Measurements from ENCODE around the gene PREB.
"Not testable (repeated sequence)": the region's sequence is repeated elsewhere in the genome, so short reads cannot be mapped to it uniquely, and the experiment has no call there.

Gene PREB

DNA sequence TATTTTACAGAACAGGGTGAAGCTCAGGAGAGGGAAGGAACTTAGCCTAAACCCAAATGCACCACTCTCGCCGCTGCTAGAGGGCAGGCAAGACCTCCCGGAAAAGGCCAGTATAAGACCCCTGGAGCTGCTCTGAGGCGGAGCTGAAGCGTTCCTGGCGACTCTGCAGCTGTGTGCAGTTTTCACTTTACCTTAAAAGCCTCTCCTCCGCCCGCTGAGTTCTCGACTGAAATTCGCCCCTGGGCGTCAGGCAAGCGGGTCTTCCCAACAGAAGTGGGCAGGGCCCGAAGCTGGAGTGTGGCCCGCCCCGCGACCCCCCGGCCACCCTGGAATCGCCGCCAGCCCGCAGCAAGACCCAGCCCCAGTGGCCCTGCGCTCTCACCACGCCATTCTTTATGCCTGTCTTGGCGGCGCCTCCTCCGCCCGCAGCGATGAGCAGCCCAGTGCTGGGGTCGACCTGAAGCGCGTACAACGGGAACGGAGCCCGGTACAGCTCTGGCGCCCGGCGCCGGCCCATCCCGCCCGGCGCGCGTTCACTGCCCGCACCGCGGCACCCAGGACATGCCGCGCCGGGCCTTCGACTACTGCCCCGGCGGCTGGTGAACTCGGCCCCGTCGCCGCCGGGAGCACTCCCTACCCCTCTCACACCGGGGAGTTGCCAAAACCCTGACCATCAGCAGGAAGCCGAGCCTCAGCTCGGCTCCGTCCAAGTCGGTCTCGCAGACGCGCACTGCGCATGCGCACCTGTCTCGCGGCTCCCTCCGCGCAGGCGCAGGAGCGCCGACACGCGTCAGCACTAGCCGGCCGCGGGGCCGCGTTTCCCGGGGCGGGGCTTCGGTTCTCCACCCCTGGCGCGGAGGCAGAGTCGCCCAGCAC, at the start of gene PREB:
Gene PREB, minus strand, starts transcription at position 732 of the 876 bp plus-strand sequence. Its CDS starts 215 bp downstream, at position 517.
- FAIRE-seq (no peak), DNase-seq (ENCODE audit: insufficient read length, low spot score) (peak; percentile 94)
- TF ChIP-seq, protein P1, sequence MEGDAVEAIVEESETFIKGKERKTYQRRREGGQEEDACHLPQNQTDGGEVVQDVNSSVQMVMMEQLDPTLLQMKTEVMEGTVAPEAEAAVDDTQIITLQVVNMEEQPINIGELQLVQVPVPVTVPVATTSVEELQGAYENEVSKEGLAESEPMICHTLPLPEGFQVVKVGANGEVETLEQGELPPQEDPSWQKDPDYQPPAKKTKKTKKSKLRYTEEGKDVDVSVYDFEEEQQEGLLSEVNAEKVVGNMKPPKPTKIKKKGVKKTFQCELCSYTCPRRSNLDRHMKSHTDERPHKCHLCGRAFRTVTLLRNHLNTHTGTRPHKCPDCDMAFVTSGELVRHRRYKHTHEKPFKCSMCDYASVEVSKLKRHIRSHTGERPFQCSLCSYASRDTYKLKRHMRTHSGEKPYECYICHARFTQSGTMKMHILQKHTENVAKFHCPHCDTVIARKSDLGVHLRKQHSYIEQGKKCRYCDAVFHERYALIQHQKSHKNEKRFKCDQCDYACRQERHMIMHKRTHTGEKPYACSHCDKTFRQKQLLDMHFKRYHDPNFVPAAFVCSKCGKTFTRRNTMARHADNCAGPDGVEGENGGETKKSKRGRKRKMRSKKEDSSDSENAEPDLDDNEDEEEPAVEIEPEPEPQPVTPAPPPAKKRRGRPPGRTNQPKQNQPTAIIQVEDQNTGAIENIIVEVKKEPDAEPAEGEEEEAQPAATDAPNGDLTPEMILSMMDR (IDR thresholded peaks at IDR 0.05; ENCODE audit: insufficient read depth, missing control alignments), result peak; percentile 30

- no peak for DNase-seq (ENCODE audit: insufficient read length, low spot score)
- TF ChIP-seq, protein P1 (IDR thresholded peaks at IDR 0.05; ENCODE audit: insufficient read depth, missing control alignments), result no peak
- FAIRE-seq, result no peak
These were observed 49.7 kb upstream of the PREB start for GRCh38 chr2:27184115-27184514.

DNA sequence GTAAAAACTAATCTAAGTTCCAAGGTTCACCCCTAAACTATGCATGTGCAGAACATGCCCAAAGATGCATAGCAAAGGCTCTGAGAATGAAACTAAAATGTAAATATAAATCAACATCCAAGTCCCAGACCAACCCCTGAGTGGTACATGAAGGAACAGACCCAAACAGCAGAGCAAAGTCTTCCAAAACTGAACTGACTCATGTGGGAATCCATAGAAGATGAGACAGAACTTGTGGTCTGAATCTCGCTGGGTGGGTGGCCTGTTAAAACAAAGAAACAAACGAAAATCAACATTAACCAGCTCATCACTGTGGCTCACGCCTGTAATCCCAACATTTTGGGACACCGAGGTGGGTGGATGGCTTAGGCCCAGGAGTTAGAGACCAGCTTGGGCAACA, 47.9 kb upstream of the PREB start:
- TF ChIP-seq, protein P1 (IDR thresholded peaks at IDR 0.05; ENCODE audit: insufficient read depth, missing control alignments), result no peak
- FAIRE-seq (no peak), DNase-seq (ENCODE audit: insufficient read length, low spot score) (no peak)

GRCh38 chr2:27179344-27180000, 45.0 kb upstream of the PREB start:
- DNase-seq (ENCODE audit: insufficient read length, low spot score) (no peak), FAIRE-seq (no peak)
- TF ChIP-seq, protein P1 (IDR thresholded peaks at IDR 0.05; ENCODE audit: insufficient read depth, missing control alignments), result no peak

DNA sequence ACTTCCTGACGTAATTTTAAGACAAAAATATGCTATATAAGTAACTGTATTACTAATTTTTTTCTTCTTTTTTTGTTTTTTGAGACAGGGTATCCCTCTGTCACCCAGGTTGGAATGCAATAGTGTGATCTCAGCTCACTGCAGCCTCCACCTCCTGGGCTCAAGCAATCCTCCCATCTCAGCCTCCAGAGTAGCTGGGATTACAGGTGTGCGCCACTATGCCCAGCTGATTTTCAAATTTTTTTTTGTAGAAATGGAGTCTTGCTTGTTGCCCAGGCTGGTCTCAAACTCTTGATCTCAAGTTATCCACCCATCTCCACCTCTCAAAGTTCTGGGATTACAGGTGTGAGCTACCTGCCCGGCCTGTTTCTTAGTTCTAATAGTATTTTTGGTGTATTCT, 44.0 kb upstream of the PREB start:
- TF ChIP-seq, protein P1 (IDR thresholded peaks at IDR 0.05; ENCODE audit: insufficient read depth, missing control alignments), result no peak
- no peak for DNase-seq (ENCODE audit: insufficient read length, low spot score)
- FAIRE-seq, result no peak

DNA sequence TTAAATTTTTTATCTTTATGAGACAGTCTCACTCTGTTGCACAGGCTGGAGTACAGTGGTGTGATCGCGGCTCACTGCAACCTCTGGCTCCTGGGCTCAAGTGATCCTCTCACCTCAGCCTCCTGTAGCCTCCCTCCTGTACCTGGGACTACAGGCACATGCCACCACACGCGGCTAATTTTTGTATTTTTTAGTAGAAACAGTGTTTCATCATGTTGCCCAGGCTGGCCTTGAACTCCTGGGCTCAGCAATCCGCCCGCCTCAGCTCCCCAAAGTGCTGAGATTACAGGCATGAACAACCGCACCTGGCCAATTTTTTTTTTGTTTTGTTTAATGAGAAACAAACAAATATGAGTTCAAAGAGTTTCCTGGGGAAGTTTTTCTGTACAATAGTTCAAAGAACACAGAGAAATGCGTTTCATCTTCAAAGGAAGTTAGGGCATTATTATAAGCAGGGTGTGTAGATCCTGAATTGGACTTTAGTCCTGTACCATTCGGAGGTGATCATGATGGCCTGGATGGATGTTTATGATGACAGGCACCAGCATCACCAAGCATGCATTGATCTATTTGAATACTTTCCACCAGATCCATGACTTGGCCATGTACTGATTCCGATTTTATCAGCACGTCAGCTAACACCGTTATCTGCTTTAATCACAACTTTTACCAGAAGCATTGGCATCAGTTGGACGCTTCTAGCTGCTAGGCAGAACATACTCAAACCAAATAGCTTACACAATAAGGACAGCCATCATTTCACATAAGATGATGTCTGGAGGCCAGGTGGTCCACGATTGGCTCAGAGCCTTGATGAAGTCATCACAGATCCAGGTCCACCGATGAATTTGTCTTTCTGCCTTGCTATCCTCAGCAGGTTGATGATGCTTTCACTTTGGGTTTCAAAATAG, 43.3 kb upstream of the PREB start:
- no peak for FAIRE-seq
- no peak for DNase-seq (ENCODE audit: insufficient read length, low spot score)
- TF ChIP-seq, protein P1 (IDR thresholded peaks at IDR 0.05; ENCODE audit: insufficient read depth, missing control alignments), result no peak

DNA sequence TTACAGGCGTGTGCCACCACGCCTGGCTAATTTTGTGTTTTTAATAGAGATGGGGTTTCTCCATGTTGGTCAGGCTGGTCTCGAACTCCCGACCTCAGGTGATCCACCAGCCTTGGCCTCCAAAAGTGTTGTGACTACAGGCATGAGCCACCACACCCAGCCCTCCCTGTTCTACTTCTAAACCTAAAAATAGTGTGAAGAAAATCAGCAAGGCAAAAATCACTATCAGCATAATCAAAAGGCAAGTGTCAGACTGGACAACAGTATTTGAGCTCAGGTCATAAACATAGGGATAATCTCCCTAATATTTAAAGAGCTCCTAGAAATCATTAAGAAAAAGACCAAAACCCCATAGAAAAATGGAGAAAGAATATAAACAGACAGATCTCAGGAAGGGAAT, 41.3 kb upstream of the PREB start:
- DNase-seq (ENCODE audit: insufficient read length, low spot score); FAIRE-seq: not testable (repeated sequence)

Data from D721Med (cell line).